SU-DHL-6 (cell line): Measurements from ENCODE around the gene MAFF.

Source experiments
- H2AFZ ChIP-seq: fragments of 200-600 bp; sonication (generic); 2 replicates; pipeline ENCODE4 v1.6.1; 2014; ENCODE audit warnings: low read depth, mild to moderate bottlenecking, moderate library complexity, mixed read lengths, antibody characterized with exemption, low read length; ENCODE audit not compliant: severe bottlenecking
- H3F3A ChIP-seq: fragments of 200-600 bp; shearing (Covaris generic); 2 replicates; pipeline ENCODE4 v1.6.0; 2016; ENCODE audit warnings: antibody characterized with exemption, mild to moderate bottlenecking; ENCODE audit not compliant: insufficient read depth
- H3K27ac ChIP-seq: fragments of 200-600 bp; sonication (generic); 2 replicates; pipeline ENCODE4 v1.5.1; 2016; ENCODE audit warnings: low read depth, mild to moderate bottlenecking, low read length, moderate library complexity, mixed read lengths
- H3K27me3 ChIP-seq: fragments of 200-600 bp; sonication (generic), shearing (Covaris generic); 2 replicates; pipeline ENCODE4 v1.6.0; 2014; ENCODE audit warnings: mild to moderate bottlenecking, low read length
- H3K36me3 ChIP-seq: fragments of 200-600 bp; sonication (generic); 2 replicates; pipeline ENCODE4 v1.6.1; 2014; ENCODE audit warnings: mild to moderate bottlenecking, low read length, mixed read lengths
- H3K4me2 ChIP-seq: fragments of 300-600, 200-600 bp; shearing (Covaris generic), sonication (generic); 2 replicates; pipeline ENCODE4 v1.6.0; 2014; ENCODE audit warnings: low read length, low read depth, mild to moderate bottlenecking; ENCODE audit not compliant: poor library complexity, severe bottlenecking
- H3K4me3 ChIP-seq: fragments of 200-600 bp; sonication (generic); 2 replicates; pipeline ENCODE4 v1.5.1; 2014; ENCODE audit warnings: antibody characterized with exemption, low read length, mild to moderate bottlenecking, mixed read lengths; ENCODE audit not compliant: insufficient read depth, poor library complexity, severe bottlenecking
- H3K79me2 ChIP-seq: fragments of 200-600 bp; sonication (generic); 2 replicates; pipeline ENCODE4 v1.6.1; 2014; ENCODE audit warnings: mild to moderate bottlenecking, low read length, moderate library complexity; ENCODE audit not compliant: insufficient read depth
- H3K9ac ChIP-seq: fragments of 200-600 bp; sonication (generic); 2 replicates; pipeline ENCODE4 v1.7.0; 2014; ENCODE audit warnings: mild to moderate bottlenecking, low read length
- H3K9me2 ChIP-seq: fragments of 200-600 bp; sonication (generic); replicated peaks from 2 replicates; pipeline ENCODE4 v1.6.1; 2014; ENCODE audit warnings: low read length; ENCODE audit not compliant: insufficient read depth
- H3K9me3 ChIP-seq: fragments of 200-600 bp; sonication (generic); 2 replicates; pipeline ENCODE4 v1.6.1; 2014; ENCODE audit warnings: low read length, mixed read lengths; ENCODE audit not compliant: insufficient read depth
- H4K20me1 ChIP-seq: fragments of 200-600 bp; sonication (generic); 2 replicates; pipeline ENCODE4 v1.6.1; 2014; ENCODE audit warnings: low read depth, mild to moderate bottlenecking, antibody characterized with exemption, low read length, moderate library complexity, mixed read lengths
- CTCF ChIP-seq: fragments of 200-600 bp; sonication (generic); IDR thresholded peaks from one replicate; pipeline ENCODE4 v1.5.1; 2017; ENCODE audit warnings: antibody characterized with exemption, mild to moderate bottlenecking, low read length, moderate library complexity; ENCODE audit not compliant: insufficient read depth, poor library complexity, severe bottlenecking
- EZH2phosphoT487 ChIP-seq: fragments of 200-600 bp; sonication (generic), shearing (Covaris generic); conservative IDR thresholded peaks from 2 replicates; pipeline ENCODE4 v1.6.1; 2018; ENCODE audit warnings: mild to moderate bottlenecking, antibody characterized with exemption, low read length, moderate library complexity, mixed read lengths

MAFF gene

GRCh38 chr22:38186429-38186828, 15.4 kb upstream of the MAFF start:
- Histone ChIP-seq H3K27ac (no peak overlapping the region), H3K4me2 (no peak overlapping the region), H3K27me3 (no peaks in the 10 kb centered on the region), H3K9me3 (no peaks in the 10 kb centered on the region), H3F3A (no peaks in the 10 kb centered on the region), H3K4me3 (no peak overlapping the region), H3K9me2 (no peaks in the 10 kb centered on the region), H3K79me2 (no peaks in the 10 kb centered on the region), H3K36me3 (no peaks in the 10 kb centered on the region), H4K20me1 (no peaks in the 10 kb centered on the region), H2AFZ (no peak overlapping the region), H3K9ac (no peak overlapping the region)
- TF ChIP-seq EZH2phosphoT487 (no peak), CTCF (no peak)

- Histone ChIP-seq H3K4me3 (no peak overlapping the region), H3K9me2 (no peaks in the 10 kb centered on the region), H3K27ac (no peak overlapping the region), H4K20me1 (no peaks in the 10 kb centered on the region), H3K79me2 (no peaks in the 10 kb centered on the region), H3F3A (no peaks in the 10 kb centered on the region), H3K36me3 (no peaks in the 10 kb centered on the region), H3K9me3 (no peaks in the 10 kb centered on the region), H2AFZ (no peak overlapping the region), H3K27me3 (no peaks in the 10 kb centered on the region), H3K4me2 (no peak overlapping the region), H3K9ac (no peak overlapping the region)
- TF ChIP-seq EZH2phosphoT487 (no peak), CTCF (no peak)
Observed at GRCh38 chr22:38187413-38188212, 14.2 kb upstream of the MAFF start.

GRCh38 chr22:38189104-38189503, 12.7 kb upstream of the MAFF start:
- no peaks in the 10 kb centered on the region for H3K9me2 ChIP-seq
- no peaks in the 10 kb centered on the region for H3K79me2 ChIP-seq
- no peak for TF ChIP-seq CTCF
- no peaks in the 10 kb centered on the region for H4K20me1 ChIP-seq
- no peak overlapping the region for H3K4me2 ChIP-seq
- no peaks in the 10 kb centered on the region for H3K36me3 ChIP-seq
- no peaks in the 10 kb centered on the region for H3K9me3 ChIP-seq
- no peaks in the 10 kb centered on the region for H3K27me3 ChIP-seq
- no peak overlapping the region for H2AFZ ChIP-seq
- no peak overlapping the region for H3K27ac ChIP-seq
- H3K4me3 ChIP-seq: no peak overlapping the region
- H3K9ac ChIP-seq: no peak overlapping the region
- H3F3A ChIP-seq: no peaks in the 10 kb centered on the region
